ENCODE results near the gene RNF187. TPM values are rescaled to one million over a fixed set of nuclear protein-coding genes. Genes with fewer than 3 reads are reported as not detected.

The RNF187 gene
- total RNA-seq, 1 donor from 2014 or later = 193 TPM

DNA sequence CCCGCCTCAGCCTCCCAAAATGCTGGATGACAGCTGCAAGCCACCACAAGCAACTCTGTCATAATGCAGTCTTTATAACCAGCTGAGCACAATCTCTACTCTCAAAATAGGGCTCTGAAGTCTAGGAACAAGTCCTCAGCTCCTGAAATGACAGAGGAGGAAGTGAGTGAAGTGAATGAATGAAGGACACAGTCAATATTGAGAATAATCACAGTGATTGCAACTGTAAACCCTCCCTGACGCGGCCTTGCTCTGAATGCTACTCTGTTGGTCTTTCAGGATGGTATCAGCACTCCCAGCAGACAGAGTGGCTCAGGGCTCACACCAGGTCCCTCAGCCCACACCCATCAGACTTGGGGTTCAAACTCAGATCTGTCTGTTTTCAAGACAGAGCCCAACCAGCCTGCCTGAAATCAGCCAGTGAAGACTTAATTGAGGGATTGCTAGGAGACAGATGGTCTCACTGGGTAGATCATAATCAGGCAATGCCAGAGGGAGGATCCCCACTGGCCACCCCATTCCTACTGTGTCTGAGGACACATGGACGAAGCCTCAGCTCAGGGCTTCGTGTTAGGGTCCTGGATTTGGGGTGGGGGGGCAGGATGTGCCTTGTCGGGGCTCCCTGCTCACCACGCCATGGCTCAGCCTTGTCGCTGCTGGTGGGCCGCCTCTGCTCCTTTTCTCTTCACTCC, 20.9 kb downstream of the RNF187 start:
- no peaks in the 10 kb centered on the region for H3K4me1 Mint-ChIP-seq (ENCODE audit: low read depth)
- no peak for DNase-seq (ENCODE audit: low spot score)
- TF ChIP-seq, protein P1, sequence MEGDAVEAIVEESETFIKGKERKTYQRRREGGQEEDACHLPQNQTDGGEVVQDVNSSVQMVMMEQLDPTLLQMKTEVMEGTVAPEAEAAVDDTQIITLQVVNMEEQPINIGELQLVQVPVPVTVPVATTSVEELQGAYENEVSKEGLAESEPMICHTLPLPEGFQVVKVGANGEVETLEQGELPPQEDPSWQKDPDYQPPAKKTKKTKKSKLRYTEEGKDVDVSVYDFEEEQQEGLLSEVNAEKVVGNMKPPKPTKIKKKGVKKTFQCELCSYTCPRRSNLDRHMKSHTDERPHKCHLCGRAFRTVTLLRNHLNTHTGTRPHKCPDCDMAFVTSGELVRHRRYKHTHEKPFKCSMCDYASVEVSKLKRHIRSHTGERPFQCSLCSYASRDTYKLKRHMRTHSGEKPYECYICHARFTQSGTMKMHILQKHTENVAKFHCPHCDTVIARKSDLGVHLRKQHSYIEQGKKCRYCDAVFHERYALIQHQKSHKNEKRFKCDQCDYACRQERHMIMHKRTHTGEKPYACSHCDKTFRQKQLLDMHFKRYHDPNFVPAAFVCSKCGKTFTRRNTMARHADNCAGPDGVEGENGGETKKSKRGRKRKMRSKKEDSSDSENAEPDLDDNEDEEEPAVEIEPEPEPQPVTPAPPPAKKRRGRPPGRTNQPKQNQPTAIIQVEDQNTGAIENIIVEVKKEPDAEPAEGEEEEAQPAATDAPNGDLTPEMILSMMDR (IDR thresholded peaks at IDR 0.05) = no peak
- H3K36me3 Mint-ChIP-seq (ENCODE audit: low read depth) = no peaks in the 10 kb centered on the region
- H3K27ac Mint-ChIP-seq (ENCODE audit: unreplicated experiment) = no peak overlapping the region
- H3K9me3 Mint-ChIP-seq (ENCODE audit: low read depth) = no peaks in the 10 kb centered on the region
- H3K4me3 Mint-ChIP-seq (ENCODE audit: unreplicated experiment) = no peak overlapping the region
- H3K27me3 Mint-ChIP-seq (ENCODE audit: low read depth) = peaks cover 43% of the 10 kb centered on the region

DNA sequence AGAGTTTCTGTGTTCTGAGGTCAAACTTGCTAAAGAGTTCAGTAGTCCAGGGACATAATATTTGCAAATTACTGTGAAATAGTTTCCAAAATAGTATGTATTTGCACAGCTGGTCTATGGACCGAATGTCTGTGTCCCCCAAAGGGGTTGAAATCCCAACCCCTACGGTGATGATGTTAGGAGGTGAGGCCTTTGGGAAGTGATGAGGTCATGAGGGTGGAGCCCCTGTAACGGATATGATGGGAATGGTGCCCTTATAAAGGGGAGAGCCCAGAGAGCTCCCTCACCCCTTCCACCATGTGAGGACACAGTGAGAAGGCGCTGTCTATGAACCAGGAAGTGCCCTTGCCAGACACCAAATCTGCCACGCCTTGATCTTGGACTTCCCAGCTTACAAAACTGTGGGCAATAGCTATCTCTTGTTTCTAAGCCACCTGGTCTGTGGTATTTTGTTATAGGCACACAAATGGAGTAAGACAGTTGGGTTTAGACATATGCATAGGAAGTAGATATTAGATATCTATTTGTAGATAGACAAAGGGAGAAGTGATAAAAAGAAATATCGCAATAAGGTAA, 21.7 kb downstream of the RNF187 start:
- H3K36me3 Mint-ChIP-seq (ENCODE audit: low read depth) = no peaks in the 10 kb centered on the region
- no peak overlapping the region for H3K27ac Mint-ChIP-seq (ENCODE audit: unreplicated experiment)
- no peaks in the 10 kb centered on the region for H3K9me3 Mint-ChIP-seq (ENCODE audit: low read depth)
- TF ChIP-seq, protein P1 (IDR thresholded peaks at IDR 0.05) = no peak
- no peaks in the 10 kb centered on the region for H3K4me1 Mint-ChIP-seq (ENCODE audit: low read depth)
- H3K4me3 Mint-ChIP-seq (ENCODE audit: unreplicated experiment) = no peak overlapping the region
- H3K27me3 Mint-ChIP-seq (ENCODE audit: low read depth) = peaks cover 43% of the 10 kb centered on the region
- no peak for DNase-seq (ENCODE audit: low spot score)

DNA sequence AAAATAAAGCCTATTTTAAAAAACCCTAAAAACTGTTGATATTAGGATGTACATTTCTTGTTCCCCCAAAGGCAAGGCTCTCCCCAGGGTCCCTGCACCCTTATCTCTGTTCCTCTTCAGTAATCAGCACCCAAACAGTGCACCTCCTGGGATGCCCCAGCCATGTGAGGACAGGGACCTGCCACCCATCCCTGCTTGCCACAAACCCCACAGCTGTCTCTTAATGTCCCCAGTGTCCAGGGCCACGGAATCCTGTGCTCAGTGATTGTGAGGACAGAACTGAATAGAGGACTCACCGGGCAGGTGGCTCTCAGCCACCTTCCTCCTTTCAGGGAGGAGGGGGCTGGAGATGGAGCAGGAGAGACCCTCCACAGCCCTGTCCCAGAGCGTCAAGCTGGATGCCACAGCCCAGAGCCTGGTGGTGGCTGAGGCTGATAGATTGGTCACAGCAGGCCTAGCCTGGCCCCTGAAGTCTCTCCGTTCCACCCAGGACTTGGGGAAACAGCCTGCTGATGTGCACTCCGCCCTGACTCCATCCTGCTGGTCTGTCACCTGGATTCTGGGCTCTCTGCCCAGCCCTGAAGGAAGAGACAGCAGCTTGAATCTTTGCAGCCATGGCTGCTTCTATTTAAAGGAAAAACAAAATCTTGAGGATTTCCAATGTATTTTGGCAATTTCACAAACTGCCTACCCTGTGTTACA, 23.1 kb downstream of the RNF187 start:
- no peak for DNase-seq (ENCODE audit: low spot score)
- Mint-ChIP-seq H3K27me3 (ENCODE audit: low read depth) (peaks cover 48% of the 10 kb centered on the region), H3K4me1 (ENCODE audit: low read depth) (no peaks in the 10 kb centered on the region), H3K36me3 (ENCODE audit: low read depth) (no peaks in the 10 kb centered on the region), H3K9me3 (ENCODE audit: low read depth) (no peaks in the 10 kb centered on the region), H3K4me3 (ENCODE audit: unreplicated experiment) (no peak overlapping the region), H3K27ac (ENCODE audit: unreplicated experiment) (no peak overlapping the region)
- TF ChIP-seq, protein P1 (IDR thresholded peaks at IDR 0.05) = no peak

DNA sequence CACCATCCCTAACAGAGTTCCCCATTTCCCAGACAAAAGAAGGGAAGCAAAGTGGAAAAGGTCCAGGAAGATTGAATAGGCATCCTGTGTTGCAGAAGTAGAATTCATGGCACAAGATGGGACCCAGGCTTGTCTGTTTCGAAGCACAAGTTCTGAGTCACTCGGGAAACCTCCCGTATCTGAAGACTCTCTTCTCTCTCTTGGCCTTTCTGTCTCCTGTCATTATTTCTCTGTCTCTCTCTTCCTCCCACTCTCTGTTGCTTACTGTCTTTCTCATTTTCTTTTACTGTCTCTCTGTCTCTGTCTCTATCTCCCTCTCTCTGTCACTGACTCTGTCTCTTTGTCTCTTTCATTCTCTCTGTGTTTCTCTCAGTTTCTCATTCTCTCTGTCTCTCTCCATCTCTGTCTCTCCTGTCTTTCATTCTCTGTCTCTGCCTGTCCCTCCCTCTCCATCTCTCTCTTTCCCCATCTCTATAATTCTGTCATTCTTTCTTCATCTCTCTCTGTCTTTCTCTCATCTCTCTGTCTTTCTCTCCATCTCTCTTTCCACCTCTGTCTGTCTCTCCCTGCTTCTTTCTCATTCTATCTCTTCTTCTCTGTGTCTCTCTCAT, 23.7 kb downstream of the RNF187 start:
- Mint-ChIP-seq H3K27me3 (ENCODE audit: low read depth) (peaks cover 50% of the 10 kb centered on the region), H3K36me3 (ENCODE audit: low read depth) (no peaks in the 10 kb centered on the region), H3K4me1 (ENCODE audit: low read depth) (no peaks in the 10 kb centered on the region), H3K4me3 (ENCODE audit: unreplicated experiment) (no peak overlapping the region), H3K27ac (ENCODE audit: unreplicated experiment) (no peak overlapping the region), H3K9me3 (ENCODE audit: low read depth) (no peaks in the 10 kb centered on the region)
- DNase-seq (ENCODE audit: low spot score) = no peak
- TF ChIP-seq, protein P1 (IDR thresholded peaks at IDR 0.05) = no peak

All from chondrocyte (in vitro differentiated cells).